NCI-H2196 treated with DMSO at 0.1 percent for 48 hours (cell line): ENCODE data around the gene SLC41A2.

Experiments
- DNase-seq: peaks from one replicate; lab custom pipeline; 2025; ENCODE audit not compliant: unreplicated experiment; lab: John Stamatoyannopoulos, UW

The SLC41A2 gene

GRCh38 chr12:104930388-104931326 is 27.4 kb downstream of the SLC41A2 start:
- DNase-seq, result no peak

GRCh38 chr12:104929977-104930376 is 28.1 kb downstream of the SLC41A2 start:
- no peak for DNase-seq

- DNase-seq, result no peak
Measured at GRCh38 chr12:104929368-104929767, 28.7 kb downstream of the SLC41A2 start.

- DNase-seq, result no peak
Measured at GRCh38 chr12:104928036-104928745, 29.9 kb downstream of the SLC41A2 start.

- DNase-seq, result no peak
Measured at GRCh38 chr12:104925501-104925900, 32.6 kb downstream of the SLC41A2 start.

GRCh38 chr12:104921340-104921739 is 36.8 kb downstream of the SLC41A2 start:
- DNase-seq, result no peak

- no peak for DNase-seq
Measured at GRCh38 chr12:104911942-104912341, 46.1 kb downstream of the SLC41A2 start.

- DNase-seq, result no peak
Measured at GRCh38 chr12:104910196-104910840, 47.8 kb downstream of the SLC41A2 start.

GRCh38 chr12:104909761-104910160 is 48.3 kb downstream of the SLC41A2 start:
- no peak for DNase-seq
